ENCODE results near the gene RACK1. TPM values are rescaled to one million over a fixed set of nuclear protein-coding genes. Genes with fewer than 3 reads are reported as not detected.
A peak's percentile ranks its signal among the peaks of the same experiment; 100 is the strongest.
"Not testable (repeated sequence)": the region's sequence is repeated elsewhere in the genome, so short reads cannot be mapped to it uniquely, and the experiment has no call there.

Gene RACK1
- 4,132 and 4,370 TPM in 2 replicates for total RNA-seq

- DNase-seq: peak; percentile 92
These were observed at the start of gene RACK1 for GRCh38 chr5:181243564-181244343. Gene RACK1 (minus strand): TSS chr5:181243906. CDS start chr5:181243800, 106 bp downstream.

GRCh38 chr5:181287331-181287730, 43.6 kb upstream of the RACK1 start:
- DNase-seq: not testable (repeated sequence)

GRCh38 chr5:181285962-181286705, 42.4 kb upstream of the RACK1 start:
- not testable (repeated sequence) for DNase-seq

- not testable (repeated sequence) for DNase-seq
These were observed 40.4 kb upstream of the RACK1 start for GRCh38 chr5:181283841-181284755.

- no peak for DNase-seq
These were observed 39.6 kb upstream of the RACK1 start for GRCh38 chr5:181283347-181283746.

GRCh38 chr5:181282874-181283273, 39.2 kb upstream of the RACK1 start:
- no peak for DNase-seq

- not testable (repeated sequence) for DNase-seq
These were observed 38.7 kb upstream of the RACK1 start for GRCh38 chr5:181282415-181282814.

GRCh38 chr5:181281984-181282316, 38.2 kb upstream of the RACK1 start:
- no peak for DNase-seq

GRCh38 chr5:181281077-181281983, 37.6 kb upstream of the RACK1 start:
- no peak for DNase-seq

- no peak for DNase-seq
These were observed 36.6 kb upstream of the RACK1 start for GRCh38 chr5:181280251-181280762.

- peak; percentile 58 for DNase-seq
These were observed 29.7 kb upstream of the RACK1 start for GRCh38 chr5:181273433-181273744.

- no peak for DNase-seq
These were observed 27.4 kb upstream of the RACK1 start for GRCh38 chr5:181271081-181271480.

GRCh38 chr5:181267907-181268306, 24.2 kb upstream of the RACK1 start:
- DNase-seq: not testable (repeated sequence)

- not testable (repeated sequence) for DNase-seq
These were observed 23.7 kb upstream of the RACK1 start for GRCh38 chr5:181267291-181267904.

- DNase-seq: no peak
These were observed 21.5 kb upstream of the RACK1 start for GRCh38 chr5:181265092-181265671.

GRCh38 chr5:181263633-181264032, 19.9 kb upstream of the RACK1 start:
- DNase-seq: no peak

- DNase-seq: peak; percentile 74
These were observed 17.8 kb upstream of the RACK1 start for GRCh38 chr5:181261320-181262049.

GRCh38 chr5:181260720-181261319, 17.1 kb upstream of the RACK1 start, which contains the start of gene TRIM52:
Gene TRIM52 (minus strand): TSS chr5:181261143. CDS start chr5:181260813, 330 bp downstream.
- DNase-seq: peak; percentile 95

- no peak for DNase-seq
These were observed 16.4 kb upstream of the RACK1 start for GRCh38 chr5:181259974-181260719.

Data from dermis blood vessel endothelial cell (primary cell).